Measurements from ENCODE around the gene FMN1.

FMN1 gene

DNA sequence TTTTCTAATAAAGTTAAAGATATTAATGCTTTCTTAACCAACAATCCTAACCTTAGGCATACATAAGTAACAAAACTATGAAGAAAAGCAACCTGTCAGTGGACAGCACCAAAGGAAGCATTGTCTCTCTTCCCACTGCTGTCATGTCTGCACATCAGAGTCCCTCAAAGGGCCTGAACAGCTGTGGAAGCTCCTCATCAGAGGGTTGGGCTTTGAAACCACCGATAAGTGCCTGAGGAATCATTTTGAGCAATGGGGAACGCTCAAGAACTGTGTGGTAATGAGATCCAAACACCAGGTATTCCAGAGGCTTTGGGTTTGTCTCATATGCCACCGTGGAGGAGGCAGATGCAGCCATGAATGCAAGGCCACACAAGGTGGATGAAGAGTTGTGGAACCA lies 182.5 kb downstream of the FMN1 start:
- no peak for DNase-seq (ENCODE audit: low read depth)
- H3K4me3 ChIP-seq (ENCODE audit: low read length), result no peak overlapping the region
- TF ChIP-seq, protein P1, sequence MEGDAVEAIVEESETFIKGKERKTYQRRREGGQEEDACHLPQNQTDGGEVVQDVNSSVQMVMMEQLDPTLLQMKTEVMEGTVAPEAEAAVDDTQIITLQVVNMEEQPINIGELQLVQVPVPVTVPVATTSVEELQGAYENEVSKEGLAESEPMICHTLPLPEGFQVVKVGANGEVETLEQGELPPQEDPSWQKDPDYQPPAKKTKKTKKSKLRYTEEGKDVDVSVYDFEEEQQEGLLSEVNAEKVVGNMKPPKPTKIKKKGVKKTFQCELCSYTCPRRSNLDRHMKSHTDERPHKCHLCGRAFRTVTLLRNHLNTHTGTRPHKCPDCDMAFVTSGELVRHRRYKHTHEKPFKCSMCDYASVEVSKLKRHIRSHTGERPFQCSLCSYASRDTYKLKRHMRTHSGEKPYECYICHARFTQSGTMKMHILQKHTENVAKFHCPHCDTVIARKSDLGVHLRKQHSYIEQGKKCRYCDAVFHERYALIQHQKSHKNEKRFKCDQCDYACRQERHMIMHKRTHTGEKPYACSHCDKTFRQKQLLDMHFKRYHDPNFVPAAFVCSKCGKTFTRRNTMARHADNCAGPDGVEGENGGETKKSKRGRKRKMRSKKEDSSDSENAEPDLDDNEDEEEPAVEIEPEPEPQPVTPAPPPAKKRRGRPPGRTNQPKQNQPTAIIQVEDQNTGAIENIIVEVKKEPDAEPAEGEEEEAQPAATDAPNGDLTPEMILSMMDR (conservative IDR thresholded peaks at IDR 0.05; ENCODE audit: low read length), result no peak

DNA sequence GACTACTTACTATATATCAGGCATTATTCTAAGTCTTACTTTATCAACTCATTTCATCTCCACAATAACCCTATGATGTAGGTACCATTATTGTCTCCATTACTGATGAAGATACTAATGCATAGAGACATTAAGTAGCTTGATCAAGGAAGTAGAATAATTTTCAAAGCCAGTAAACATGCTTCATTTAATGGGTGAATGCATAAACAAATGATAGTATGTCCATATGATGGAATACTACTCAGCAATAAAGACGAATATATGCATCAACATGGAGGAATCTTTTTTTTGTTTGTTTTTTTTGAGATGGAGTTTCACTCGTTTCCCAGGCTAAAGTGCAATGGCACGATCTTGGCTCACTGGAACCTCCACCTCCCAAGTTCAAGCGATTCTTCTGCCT lies 184.9 kb downstream of the FMN1 start:
- DNase-seq (ENCODE audit: low read depth), result no peak
- TF ChIP-seq, protein P1 (conservative IDR thresholded peaks at IDR 0.05; ENCODE audit: low read length), result no peak
- no peak overlapping the region for H3K4me3 ChIP-seq (ENCODE audit: low read length)

DNA sequence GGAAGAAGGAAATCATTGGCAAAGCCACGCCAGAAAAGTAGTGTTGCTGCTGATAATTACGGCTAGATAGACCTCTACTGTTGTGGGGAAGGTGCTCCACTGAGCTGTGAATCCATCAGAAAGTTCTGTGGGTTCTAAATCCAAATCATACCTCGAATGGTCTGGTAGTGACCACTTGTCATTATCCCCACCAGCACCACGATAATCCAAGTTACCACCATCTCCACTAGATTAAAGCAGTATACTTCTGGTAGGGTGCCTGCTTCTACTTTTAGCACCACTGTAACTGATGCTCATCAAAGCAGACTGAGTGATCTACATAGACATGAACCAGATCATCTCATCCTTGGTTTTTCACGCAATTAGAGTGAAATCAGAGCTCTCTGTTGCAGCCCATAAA lies 185.5 kb downstream of the FMN1 start:
- TF ChIP-seq, protein P1 (conservative IDR thresholded peaks at IDR 0.05; ENCODE audit: low read length), result no peak
- no peak for DNase-seq (ENCODE audit: low read depth)
- H3K4me3 ChIP-seq (ENCODE audit: low read length), result no peak overlapping the region

DNA sequence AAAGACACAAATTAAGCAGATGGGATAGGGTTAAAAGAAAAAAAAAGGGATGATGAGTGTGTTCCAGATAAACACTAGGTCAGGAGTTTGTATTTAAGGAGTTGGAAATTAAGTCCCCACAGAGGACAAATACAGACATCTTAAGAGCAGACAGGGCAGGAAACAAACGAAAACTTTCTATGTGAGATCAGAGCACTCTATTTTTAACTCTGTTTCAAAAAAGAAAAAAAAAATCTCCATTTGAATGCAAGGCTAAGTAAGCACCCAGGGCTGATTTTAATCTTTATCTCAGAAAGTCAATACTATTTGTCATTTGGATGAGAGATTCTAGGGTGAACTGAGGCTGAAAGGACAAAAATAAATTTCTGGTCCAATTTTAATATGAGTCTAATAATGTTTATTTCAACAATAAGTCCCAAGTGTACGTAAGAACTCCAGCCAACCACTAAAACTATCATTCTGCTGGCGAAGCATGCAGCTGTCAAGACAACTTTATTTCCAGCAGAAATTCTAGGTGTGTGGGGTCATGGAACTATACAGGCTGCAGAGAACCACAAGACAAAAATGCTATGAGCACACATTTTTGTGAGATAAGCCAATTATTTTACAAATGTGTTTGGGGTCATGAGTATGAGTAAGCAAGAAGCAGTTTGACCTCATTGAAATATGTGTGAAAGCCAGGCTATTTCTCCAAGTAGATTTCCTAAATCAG lies 186.1 kb downstream of the FMN1 start:
- TF ChIP-seq, protein P1 (conservative IDR thresholded peaks at IDR 0.05; ENCODE audit: low read length), result no peak
- H3K4me3 ChIP-seq (ENCODE audit: low read length), result no peak overlapping the region
- peak; percentile 92 for DNase-seq (ENCODE audit: low read depth)

DNA sequence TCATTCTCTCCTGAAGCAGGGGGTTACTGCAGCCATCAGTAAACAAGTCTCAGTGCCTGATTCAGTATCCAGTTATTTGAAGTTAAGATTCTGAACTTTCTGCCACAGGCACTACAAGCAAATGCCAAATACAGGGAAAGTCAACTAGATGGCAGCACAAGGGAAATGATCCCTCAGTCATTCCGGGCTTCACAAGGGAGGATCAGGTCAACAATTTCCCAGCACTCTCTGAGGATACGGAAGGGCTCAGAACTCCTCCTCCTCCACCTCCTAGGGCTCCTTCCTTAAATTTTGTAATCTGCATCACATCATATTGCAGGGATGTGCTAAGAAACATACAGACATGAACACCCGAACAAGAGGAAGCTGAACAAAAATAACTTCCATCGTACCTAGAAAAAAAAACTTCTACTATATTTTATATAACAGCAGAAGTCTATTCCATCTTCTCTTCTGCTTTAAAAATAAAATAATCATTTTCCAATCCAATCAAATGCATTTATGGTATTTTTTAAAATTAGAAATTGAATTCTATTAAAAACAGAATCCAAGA lies 187.1 kb downstream of the FMN1 start:
- H3K4me3 ChIP-seq (ENCODE audit: low read length), result no peak overlapping the region
- TF ChIP-seq, protein P1 (conservative IDR thresholded peaks at IDR 0.05; ENCODE audit: low read length), result peak; percentile 52
- peak; percentile 68 for DNase-seq (ENCODE audit: low read depth)

DNA sequence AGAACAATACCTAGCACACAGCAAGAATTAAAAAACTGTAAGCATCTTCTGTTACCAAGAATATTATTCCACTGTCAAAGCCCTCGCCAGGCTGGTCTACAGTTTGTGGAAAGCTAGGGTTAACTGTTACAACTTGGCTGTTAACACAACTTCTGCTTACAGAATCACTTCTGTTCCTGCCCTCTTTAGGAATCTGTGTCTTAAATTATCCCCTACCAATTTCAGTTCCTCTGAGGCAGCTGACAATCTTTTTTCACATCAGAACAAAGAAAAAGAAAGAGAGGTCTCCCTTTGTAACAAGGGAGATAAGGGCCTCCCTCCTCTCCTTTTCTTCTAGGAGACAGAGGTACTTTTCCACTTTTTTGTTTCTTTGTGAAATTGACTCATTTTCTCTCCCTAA lies 188.9 kb downstream of the FMN1 start:
- DNase-seq (ENCODE audit: low read depth), result no peak
- no peak overlapping the region for H3K4me3 ChIP-seq (ENCODE audit: low read length)
- TF ChIP-seq, protein P1 (conservative IDR thresholded peaks at IDR 0.05; ENCODE audit: low read length), result no peak

DNA sequence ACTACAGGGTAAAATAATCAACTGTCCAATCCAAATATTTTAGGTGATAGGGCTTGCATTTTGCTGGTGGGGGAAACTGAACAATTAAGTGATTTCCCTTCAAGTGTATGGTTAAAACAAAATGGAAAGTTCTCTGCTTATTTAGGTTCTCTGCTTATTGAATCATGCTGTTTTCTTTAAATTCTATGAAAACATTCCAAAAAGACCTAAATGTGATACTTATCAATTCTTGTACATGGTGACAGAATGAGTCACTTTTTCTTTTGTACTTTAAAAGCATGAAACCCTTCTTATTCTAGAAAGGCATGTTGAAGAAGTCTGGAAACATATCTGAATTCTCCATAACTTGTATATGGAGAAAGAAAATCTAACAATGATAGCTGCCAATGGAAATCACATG lies 192.6 kb downstream of the FMN1 start:
- TF ChIP-seq, protein P1 (conservative IDR thresholded peaks at IDR 0.05; ENCODE audit: low read length), result no peak
- DNase-seq (ENCODE audit: low read depth), result no peak
- H3K4me3 ChIP-seq (ENCODE audit: low read length), result no peak overlapping the region
